NCI-H82 treated with DMSO at 0.1 percent for 48 hours (cell line): Measurements from ENCODE around the gene LTBP2.

Experiments used
- DNase-seq: peaks from one replicate; lab custom pipeline; 2025; ENCODE audit not compliant: unreplicated experiment; lab: John Stamatoyannopoulos, UW

LTBP2 gene

GRCh38 chr14:74611650-74612349 lies at the start of gene LTBP2:
LTBP2 (minus strand) TSS chr14:74612237; CDS start chr14:74611944, 293 bp downstream.
- no peak for DNase-seq

DNA sequence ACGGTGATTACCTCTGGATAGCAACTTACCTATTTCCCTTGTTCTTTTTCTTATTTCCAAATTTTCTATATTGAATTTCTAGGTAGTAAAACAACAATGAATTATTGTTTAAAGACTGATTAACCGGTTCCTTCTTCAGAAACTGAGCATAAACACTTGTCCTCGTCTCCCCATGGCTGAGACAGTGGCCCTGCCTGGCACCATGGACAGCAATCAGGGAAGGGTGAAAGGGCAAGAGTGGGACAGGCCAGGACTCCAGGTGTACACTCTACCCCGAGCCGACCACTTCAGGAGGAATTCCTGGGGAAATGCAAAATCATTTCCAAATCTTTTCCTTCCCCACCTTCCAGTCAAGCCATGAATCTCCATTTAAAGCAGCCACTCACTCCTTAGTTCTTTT lies 48.8 kb upstream of the LTBP2 start:
- DNase-seq: no peak

- DNase-seq: no peak
Measured at GRCh38 chr14:74660167-74660566, 48.1 kb upstream of the LTBP2 start.

DNA sequence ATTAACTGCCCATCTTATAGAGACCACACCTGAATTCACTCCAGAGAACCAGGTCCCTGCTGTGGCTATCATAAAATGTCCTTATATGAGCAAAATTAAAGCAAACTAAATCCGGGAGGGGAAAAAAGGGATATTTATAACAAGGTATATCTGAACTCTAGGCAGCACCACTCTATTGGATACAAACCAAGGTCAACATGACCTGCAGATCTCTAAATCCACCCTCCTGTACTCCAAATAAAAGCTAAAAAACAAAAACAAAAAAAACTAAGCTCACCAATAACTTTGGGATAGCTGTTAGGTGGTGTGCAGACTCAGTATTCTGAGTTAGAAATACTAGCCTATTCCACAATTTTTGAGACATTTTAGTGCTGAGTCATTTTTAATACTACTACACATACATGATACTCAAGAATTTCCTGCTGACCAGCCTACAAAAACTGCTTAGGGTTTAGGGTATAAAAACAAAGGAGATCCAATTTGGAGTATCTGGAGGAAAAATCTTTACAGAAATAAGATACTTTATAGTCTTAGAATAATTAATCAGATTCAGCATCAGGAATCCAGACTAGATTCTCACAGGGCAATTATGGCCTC lies 46.6 kb upstream of the LTBP2 start:
- DNase-seq: no peak

- no peak for DNase-seq
Measured at GRCh38 chr14:74656964-74657363, 44.9 kb upstream of the LTBP2 start.

DNA sequence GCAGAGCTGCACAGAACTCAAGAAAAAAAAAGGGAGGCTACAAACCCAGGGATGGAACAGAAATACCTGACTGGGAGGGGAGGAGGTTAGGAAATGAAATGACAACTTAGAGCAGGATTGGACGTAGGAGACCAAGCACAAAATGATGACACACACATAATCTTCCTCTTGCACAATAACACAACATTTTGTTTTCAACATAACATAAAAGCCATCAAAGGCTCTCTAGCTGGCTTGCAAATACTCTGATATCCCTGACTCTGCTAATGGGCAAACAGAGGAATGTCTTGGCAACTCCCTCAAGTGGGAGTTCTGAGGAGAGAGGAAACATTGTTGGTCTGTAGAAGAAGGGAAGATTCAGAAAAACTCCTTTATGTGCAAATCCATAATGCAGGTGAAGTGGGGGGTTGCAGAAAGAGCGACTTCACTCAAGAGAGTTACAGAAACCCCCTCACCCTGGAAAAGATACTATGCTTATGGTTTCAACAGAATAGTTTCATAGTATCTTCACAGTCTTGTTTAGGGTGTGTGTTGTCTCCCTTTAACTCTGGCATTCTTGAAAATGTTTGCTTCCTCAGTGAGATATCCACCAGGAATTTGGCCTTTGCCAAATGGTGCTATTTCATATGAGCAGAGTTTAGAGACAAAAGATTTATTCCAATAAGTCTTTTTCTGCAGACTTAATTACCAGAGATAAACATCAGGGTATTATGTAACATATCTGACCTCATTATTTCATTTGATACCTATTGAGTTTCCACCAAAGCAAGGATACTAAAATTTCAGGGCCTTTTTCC lies 43.8 kb upstream of the LTBP2 start:
- no peak for DNase-seq

- DNase-seq: no peak
Measured at GRCh38 chr14:74654931-74655330, 42.9 kb upstream of the LTBP2 start.

- no peak for DNase-seq
Measured at GRCh38 chr14:74653386-74654138, 41.5 kb upstream of the LTBP2 start.

DNA sequence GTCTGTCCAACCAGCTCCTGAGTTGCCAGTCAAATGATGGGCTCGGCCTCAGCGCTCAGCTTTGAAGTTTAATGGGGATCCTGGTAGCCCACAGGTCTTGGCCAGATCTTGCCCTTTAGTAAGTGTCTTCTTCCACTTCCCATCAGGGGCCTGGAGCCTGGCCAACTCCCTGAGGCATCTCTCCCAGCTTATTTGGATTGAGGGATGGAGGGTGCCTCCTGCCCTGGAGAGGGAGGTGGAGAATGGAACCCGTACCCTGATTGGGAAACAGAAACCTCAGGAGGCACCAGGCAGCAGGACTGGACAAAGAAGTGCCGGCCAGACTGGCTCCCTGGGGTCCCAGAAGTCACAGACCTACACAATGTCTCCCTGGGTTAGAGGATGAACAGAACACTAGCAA lies 40.5 kb upstream of the LTBP2 start:
- DNase-seq: no peak

GRCh38 chr14:74650927-74651686 lies 39.1 kb upstream of the LTBP2 start:
- DNase-seq: no peak

DNA sequence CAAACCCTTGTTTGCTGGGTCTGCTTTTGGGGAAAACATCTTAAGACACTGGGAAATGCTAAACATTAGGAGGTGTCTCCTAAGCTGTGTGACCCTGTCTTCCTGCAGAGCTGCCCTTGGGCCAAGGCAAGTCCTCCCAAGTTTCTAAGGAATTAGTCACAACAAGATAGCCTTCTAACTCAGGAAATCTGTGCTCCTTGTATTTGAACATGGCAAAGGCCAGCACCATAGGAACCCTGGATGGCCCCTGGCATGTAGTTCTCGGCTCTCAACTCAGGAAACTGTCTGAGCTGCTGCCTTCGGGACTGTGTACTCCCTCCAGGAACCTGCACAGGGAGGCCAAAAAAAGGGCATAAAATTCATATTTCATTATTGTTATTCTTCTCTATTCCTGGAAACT lies 37.6 kb upstream of the LTBP2 start:
- DNase-seq: no peak

DNA sequence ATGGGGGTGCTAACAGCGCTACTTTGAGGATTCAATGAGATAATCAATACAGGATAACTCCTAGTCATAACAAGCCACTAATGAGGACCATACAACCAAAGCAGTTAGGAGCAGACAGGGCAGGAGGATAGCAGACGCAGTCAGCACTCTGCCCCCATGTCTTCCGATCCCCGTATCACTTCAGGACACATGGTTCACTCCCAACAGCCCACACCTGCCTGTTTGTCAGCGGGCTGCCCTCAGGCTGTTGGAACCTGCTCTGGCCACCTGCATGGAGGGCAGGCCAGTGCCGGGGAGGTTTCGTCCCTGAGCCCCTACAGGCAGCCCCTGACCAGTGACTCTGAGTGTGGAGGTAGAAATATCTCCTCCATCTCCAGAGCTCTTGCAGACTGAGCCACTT lies 37.1 kb upstream of the LTBP2 start:
- DNase-seq: no peak

- no peak for DNase-seq
Measured at GRCh38 chr14:74648601-74649000, 36.6 kb upstream of the LTBP2 start.

DNA sequence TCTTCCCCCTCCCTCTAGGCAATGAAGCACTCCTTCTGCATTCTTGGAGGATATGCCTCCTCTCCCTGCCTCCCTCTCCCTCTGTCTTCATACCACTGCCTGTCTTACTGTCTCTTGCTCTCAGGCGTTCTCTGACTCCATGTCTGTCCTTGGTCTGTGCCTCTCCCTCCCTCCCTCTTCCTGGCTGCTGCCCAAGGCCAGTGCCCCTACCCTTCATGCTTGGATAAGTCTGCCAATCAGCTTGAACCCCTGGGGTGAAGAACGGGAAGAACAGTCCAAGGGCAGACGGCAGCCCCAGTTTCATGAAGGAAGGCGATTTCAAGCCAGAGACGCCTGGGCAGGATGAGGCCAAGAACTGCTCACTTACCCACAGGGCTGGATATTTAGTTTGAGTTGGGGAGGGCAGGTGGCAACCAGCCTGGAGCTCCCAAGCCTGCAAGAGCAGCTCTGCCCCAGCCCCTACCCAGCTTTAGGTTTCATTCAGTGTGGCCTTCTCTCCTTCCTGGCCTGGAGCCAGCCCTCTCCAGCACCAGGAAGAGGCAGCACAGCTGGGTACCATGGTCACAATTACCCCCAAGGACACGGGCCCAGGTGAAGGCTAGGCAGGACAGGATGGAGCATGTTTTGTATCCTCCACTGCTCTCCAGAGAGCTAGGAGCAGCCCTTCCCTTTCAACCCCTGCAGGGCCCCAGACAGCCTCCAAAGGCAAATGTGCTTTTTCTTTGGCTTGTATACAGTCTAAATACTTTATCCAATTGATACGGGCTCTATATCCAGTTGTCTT lies 35.8 kb upstream of the LTBP2 start:
- DNase-seq: no peak

DNA sequence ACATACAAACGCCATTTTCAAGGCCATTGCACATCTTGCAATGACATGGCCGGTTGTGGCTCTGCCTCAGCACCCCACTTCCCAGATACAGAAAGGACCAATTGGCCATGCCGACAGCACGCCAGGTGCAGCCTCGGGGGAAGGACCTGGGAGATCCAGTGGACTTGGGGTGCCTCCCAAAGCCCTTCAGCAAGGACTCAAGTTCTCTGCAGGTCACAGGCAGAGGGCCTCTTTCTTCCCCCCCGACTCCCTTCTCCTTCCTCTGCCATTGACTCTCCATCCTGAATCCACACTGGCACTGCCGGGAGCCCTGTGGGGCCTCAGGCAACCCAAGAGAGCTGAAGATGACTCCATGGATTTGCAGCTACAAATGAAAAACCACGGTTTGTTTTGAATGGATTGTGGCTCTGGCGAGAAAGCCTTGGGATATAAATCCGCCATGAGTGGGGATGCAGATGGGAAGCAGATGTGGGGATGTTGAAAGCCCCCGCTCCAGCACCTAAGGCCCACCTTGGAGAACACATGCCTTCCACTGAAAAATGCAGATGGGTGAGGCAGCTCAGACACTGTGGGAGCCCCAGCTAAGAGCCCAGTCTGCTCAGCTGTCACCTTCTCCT lies 35.1 kb upstream of the LTBP2 start:
- no peak for DNase-seq

DNA sequence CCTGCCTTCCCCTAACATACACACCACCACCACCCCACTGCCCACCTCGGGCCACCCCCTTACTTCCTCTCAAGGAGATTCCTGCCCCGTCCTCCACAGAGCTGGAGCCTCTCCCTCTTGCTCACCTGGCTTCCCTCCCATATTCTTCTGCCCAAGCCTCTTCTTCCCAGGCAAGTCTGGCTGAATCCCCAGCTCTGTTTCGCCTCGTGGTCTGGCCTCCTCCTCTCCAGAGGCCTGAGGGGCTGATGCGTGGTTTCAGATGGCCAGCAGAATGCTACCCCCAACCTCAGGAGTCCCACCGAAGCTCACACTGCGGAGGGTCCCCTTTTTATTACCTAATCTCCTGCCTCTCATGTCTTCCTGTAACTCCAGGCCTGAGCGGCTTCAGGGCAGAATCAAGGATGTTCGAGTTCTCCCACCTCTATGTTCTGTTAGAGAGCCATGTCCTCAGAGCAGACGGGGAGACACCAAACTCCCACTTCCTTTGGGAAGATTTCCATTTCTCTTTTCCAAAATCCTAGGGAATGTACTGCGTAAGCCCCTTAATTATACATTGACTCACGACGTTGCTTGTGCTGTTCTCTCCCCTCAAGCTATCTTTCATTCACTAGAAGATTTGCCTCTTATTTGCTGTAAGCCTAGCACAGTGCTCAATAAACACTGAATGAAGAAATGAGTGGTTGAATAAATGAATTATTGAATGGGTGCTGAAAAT lies 33.9 kb upstream of the LTBP2 start:
- no peak for DNase-seq

GRCh38 chr14:74645244-74645643 lies 33.2 kb upstream of the LTBP2 start:
- no peak for DNase-seq

DNA sequence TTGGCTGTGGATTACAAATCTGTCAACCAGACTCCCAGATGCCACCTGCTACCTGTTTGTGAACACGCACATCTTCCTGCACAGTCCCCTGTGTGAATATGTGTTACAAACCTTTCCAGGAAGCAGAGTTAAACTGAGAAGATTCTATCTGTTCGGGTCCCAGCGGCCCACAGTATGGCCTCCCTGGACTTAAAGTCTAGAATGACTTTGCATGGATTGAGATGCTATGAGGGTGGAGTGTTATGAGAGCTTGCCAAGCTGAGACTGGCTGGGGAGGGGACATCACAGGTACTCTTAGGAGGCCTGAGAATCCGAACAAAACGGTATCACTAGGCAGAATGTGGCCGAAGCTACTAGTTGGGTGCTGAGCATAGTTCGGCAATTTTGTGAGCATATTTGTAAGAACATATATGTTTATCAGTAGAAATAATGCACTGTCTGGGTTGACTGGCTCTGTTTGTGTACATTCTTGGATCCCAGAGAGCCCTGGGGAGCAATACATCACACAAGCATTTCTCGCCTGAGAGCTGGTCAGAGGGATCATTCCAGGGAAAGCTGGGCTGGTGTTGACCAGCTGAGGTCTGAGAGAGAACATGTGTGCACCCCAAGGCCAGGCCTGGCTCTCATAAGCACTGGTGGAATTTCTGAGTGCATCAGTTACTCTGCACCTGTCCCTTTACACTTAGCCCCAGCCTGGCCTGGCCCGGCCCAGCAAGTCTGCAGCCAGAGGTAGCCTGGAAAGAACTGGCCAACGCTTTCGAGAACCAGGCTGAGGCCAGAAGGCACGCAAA lies 29.8 kb upstream of the LTBP2 start:
- DNase-seq: no peak
